Panc1 (cell line): ENCODE measurements around the gene KCNQ1. TPM values are rescaled to one million over a fixed set of nuclear protein-coding genes. Genes with fewer than 3 reads are reported as not detected.

Source experiments
- ATAC-seq: fragments of 200-7000 bp; cut with Tn5 transposase; 2 replicates; pipeline ENCODE4 v1.9.1; 2020; ENCODE audit warnings: mild to moderate bottlenecking, moderate library complexity
- BruUV-seq: library from RNA; stranded (reverse); fragments of 400-500 nt; replicated peaks from 2 replicates; lab custom pipeline; 2021; lab: Mats Ljungman, UMichigan
- CTCF ChIA-PET: fragments of 300-600 bp; sonication (Branson Sonifier 250); formaldehyde crosslinking; loops from one replicate; lab custom pipeline; 2022; ENCODE audit warnings: antibody characterized with exemption; lab: Charles Lee
- POLR2A ChIA-PET: fragments of 300-600 bp; sonication (Branson Sonifier 250); formaldehyde crosslinking; loops from one replicate; lab custom pipeline; 2022; ENCODE audit warnings: antibody characterized with exemption; lab: Charles Lee
- DNase-seq: peaks from one replicate; pipeline ENCODE4 v3.0.0-alpha.2; 2010; ENCODE audit warnings: low read depth, low spot score
- H3K27ac ChIP-seq: 2 replicates; pipeline ENCODE4 v1.5.1; 2011; ENCODE audit warnings: mild to moderate bottlenecking, low read length, inconsistent platforms
- H3K27me3 ChIP-seq: fragments of 200-500 bp; sonication (Bioruptor generic); 2 replicates; pipeline ENCODE4 v1.6.0; 2014; ENCODE audit warnings: low read length, inconsistent platforms; ENCODE audit not compliant: control insufficient read depth, insufficient read depth
- H3K36me3 ChIP-seq: fragments of 200-500 bp; sonication (Bioruptor generic); 2 replicates; pipeline ENCODE4 v1.5.1; 2014; ENCODE audit warnings: inconsistent platforms, mild to moderate bottlenecking, low read length, moderate library complexity; ENCODE audit not compliant: control insufficient read depth, insufficient read depth
- H3K4me1 ChIP-seq: 2 replicates; pipeline ENCODE4 v1.5.1; 2011; ENCODE audit warnings: inconsistent platforms, mild to moderate bottlenecking, low read length, moderate library complexity; ENCODE audit not compliant: control insufficient read depth, insufficient read depth
- H3K4me3 ChIP-seq, 2 experiments: 2 replicates each; pipeline ENCODE4 v1.5.1; 2011 to 2012; ENCODE audit warnings: low read depth in 2 of 2, low read length in 2 of 2, mild to moderate bottlenecking in 2 of 2, inconsistent platforms in 1 of 2, moderate library complexity in 1 of 2
- H3K9me3 ChIP-seq: fragments of 200-500 bp; sonication (Bioruptor generic); 2 replicates; pipeline ENCODE4 v1.5.1; 2014; ENCODE audit warnings: low read depth, mild to moderate bottlenecking, inconsistent platforms, low read length, moderate library complexity; ENCODE audit not compliant: control insufficient read depth, insufficient read depth
- CTCF ChIP-seq: fragments of 450-650 bp; IDR thresholded peaks from 2 replicates; pipeline ENCODE4 v1.5.1; 2017; ENCODE audit warnings: mild to moderate bottlenecking
- POLR2AphosphoS5 ChIP-seq: IDR thresholded peaks from 2 replicates; pipeline ENCODE4 v1.6.1; 2012; ENCODE audit warnings: mild to moderate bottlenecking, low read depth, low read length, moderate library complexity
- REST ChIP-seq, 2 experiments: IDR thresholded peaks; 2 replicates each; pipeline ENCODE4 v1.6.1; 2011 to 2012; ENCODE audit warnings: low read depth in 2 of 2, control low read depth in 1 of 2, low read length in 1 of 2, mild to moderate bottlenecking in 1 of 2, moderate library complexity in 1 of 2; ENCODE audit not compliant: insufficient read depth in 1 of 2
- SIN3A ChIP-seq: IDR thresholded peaks from 2 replicates; pipeline ENCODE4 v1.6.1; 2012; ENCODE audit warnings: low read depth, mild to moderate bottlenecking, low read length, moderate library complexity, borderline replicate concordance; ENCODE audit not compliant: insufficient read depth
- TCF7L2 ChIP-seq: IDR thresholded peaks from 2 replicates; pipeline ENCODE4 v1.6.1; 2011; ENCODE audit warnings: mild to moderate bottlenecking, low read depth, low read length, inconsistent platforms
- in situ Hi-C: cut with HindIII; loops from 2 replicates; pipeline ENCODE4 v1.10.0; 2016; ENCODE audit warnings: low sequenced_read_pairs, low pct_unique_long_range_greater_than_20kb
- intact Hi-C: fragments of 100-400 bp; cut with micrococcal nuclease; formaldehyde crosslinking; loops from one replicate; pipeline ENCODE4 v1.10.0; 2022; ENCODE audit not compliant: unreplicated experiment
- total RNA-seq: library from RNA; stranded (reverse); gene quantifications from one replicate; pipeline ENCODE4 v1.2.1, GENCODE V29; 2021; ENCODE audit not compliant: unreplicated experiment

KCNQ1 gene
- total RNA-seq, 1 experiment from 2014 or later = 1.0 TPM

GRCh38 chr11:2538951-2539350 lies 94.1 kb downstream of the KCNQ1 start:
- CTCF ChIA-PET = no interaction called here
- DNase-seq = no peak
- in situ Hi-C loops (no loop called here), intact Hi-C loops (no loop called here)
- Histone ChIP-seq H3K27me3 (no peaks in the 10 kb centered on the region), H3K4me1 (peaks cover 2% of the 10 kb centered on the region), H3K27ac (no peak overlapping the region), H3K36me3 (no peaks in the 10 kb centered on the region), H3K4me3 (no peak overlapping the region), H3K9me3 (no peaks in the 10 kb centered on the region)
- BruUV-seq = no TSS peak
- ATAC-seq = no peak
- TF ChIP-seq CTCF = no peak
- no peak for TF ChIP-seq POLR2AphosphoS5
- no peak for TF ChIP-seq REST (IDR thresholded peaks at IDR 0.05; ENCODE audit: insufficient read depth in 1 of 2, low read depth in 2 of 2, low read length in 1 of 2)
- TF ChIP-seq TCF7L2 = no peak
- TF ChIP-seq SIN3A = no peak
- POLR2A ChIA-PET = no interaction called here

GRCh38 chr11:2539371-2540222 lies 94.8 kb downstream of the KCNQ1 start:
- ATAC-seq (no peak), DNase-seq (no peak)
- Histone ChIP-seq H3K9me3 (no peaks in the 10 kb centered on the region), H3K27ac (no peak overlapping the region), H3K4me3 (no peak overlapping the region), H3K36me3 (no peaks in the 10 kb centered on the region), H3K27me3 (no peaks in the 10 kb centered on the region), H3K4me1 (no peaks in the 10 kb centered on the region)
- ChIA-PET CTCF (interaction anchor here (0.5 kb wide), 1 partner anchor 561 kb away, joined by 3 read pairs; no protein-coding TSS in a partner anchor), POLR2A (no interaction called here)
- TF ChIP-seq CTCF = no peak
- no peak for TF ChIP-seq SIN3A
- TF ChIP-seq REST (IDR thresholded peaks at IDR 0.05; ENCODE audit: insufficient read depth in 1 of 2, low read depth in 2 of 2, low read length in 1 of 2) = no peak
- no peak for TF ChIP-seq TCF7L2
- TF ChIP-seq POLR2AphosphoS5 = no peak
- in situ Hi-C loops (no loop called here), intact Hi-C loops (loop anchor here (10.0 kb wide), 1 partner anchor 155 kb away; the partner anchor contains the start of gene KCNQ1OT1)
- no TSS peak for BruUV-seq
